HL-60 (cell line): ENCODE measurements around the gene KRT3.

Experiments
- DNase-seq, 2 experiments: peaks; one replicate each; pipeline ENCODE4 v3.0.0-alpha.2; 2010 to 2020; ENCODE audit warnings: low read depth in 1 of 2, low spot score in 1 of 2
- H3K27ac ChIP-seq: fragments of 250-450 bp; sonication (Bioruptor Pico); replicated peaks from 2 replicates; pipeline ENCODE4 v1.5.1; 2020; ENCODE audit warnings: mild to moderate bottlenecking, moderate library complexity
- H3K27me3 ChIP-seq: fragments of 250-450 bp; sonication (Bioruptor Pico); 2 replicates; pipeline ENCODE4 v1.5.1; 2021; ENCODE audit warnings: mild to moderate bottlenecking, moderate library complexity; ENCODE audit not compliant: insufficient read depth, poor library complexity, severe bottlenecking
- H3K4me3 ChIP-seq: replicated peaks from 2 replicates; pipeline ENCODE4 v1.5.1; 2011; ENCODE audit warnings: mild to moderate bottlenecking, control low read depth, low read length; ENCODE audit not compliant: insufficient read depth
- GABPA ChIP-seq: IDR thresholded peaks from 2 replicates; pipeline ENCODE4 v1.6.1; 2012; ENCODE audit warnings: low read depth
- POLR2AphosphoS5 ChIP-seq: IDR thresholded peaks from 2 replicates; pipeline ENCODE4 v1.6.1; 2012; ENCODE audit warnings: low read depth
- SPI1 ChIP-seq: IDR thresholded peaks from 2 replicates; pipeline ENCODE4 v1.6.1; 2012; ENCODE audit warnings: low read depth, mild to moderate bottlenecking, borderline replicate concordance
- TF ChIP-seq, protein P1 (sequence below): IDR thresholded peaks from one replicate; pipeline ENCODE4 v1.5.1; 2011; ENCODE audit warnings: low read length, control low read depth, inconsistent platforms; ENCODE audit not compliant: insufficient read depth
- TF ChIP-seq, protein P2 (sequence below): IDR thresholded peaks from 2 replicates; pipeline ENCODE4 v1.6.1; 2012; ENCODE audit warnings: low read depth; ENCODE audit not compliant: insufficient replicate concordance

The KRT3 gene

DNA sequence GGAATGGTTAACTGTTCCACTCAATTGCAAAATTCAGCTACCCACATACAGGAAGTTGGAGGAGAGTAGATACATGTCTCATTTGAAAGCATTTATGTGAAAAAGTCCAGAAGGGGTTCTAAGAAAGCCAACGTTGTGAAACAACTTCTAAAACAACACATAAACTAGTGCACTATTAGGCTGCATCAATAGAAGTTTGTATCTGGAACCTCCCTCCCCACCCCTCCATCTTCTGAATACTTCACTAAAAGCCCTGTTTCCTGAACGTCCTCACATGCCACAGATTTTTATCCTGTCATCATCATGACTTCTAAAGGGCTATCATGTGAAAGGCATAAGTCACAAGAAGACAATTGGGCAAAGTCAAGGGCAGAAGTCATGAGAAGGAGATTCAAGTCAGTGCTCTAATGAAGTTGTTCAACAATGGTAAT is 32.7 kb upstream of the KRT3 start:
- TF ChIP-seq POLR2AphosphoS5 (no peak), GABPA (no peak), SPI1 (no peak)
- TF ChIP-seq, protein P1, sequence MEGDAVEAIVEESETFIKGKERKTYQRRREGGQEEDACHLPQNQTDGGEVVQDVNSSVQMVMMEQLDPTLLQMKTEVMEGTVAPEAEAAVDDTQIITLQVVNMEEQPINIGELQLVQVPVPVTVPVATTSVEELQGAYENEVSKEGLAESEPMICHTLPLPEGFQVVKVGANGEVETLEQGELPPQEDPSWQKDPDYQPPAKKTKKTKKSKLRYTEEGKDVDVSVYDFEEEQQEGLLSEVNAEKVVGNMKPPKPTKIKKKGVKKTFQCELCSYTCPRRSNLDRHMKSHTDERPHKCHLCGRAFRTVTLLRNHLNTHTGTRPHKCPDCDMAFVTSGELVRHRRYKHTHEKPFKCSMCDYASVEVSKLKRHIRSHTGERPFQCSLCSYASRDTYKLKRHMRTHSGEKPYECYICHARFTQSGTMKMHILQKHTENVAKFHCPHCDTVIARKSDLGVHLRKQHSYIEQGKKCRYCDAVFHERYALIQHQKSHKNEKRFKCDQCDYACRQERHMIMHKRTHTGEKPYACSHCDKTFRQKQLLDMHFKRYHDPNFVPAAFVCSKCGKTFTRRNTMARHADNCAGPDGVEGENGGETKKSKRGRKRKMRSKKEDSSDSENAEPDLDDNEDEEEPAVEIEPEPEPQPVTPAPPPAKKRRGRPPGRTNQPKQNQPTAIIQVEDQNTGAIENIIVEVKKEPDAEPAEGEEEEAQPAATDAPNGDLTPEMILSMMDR, result no peak
- TF ChIP-seq, protein P2, sequence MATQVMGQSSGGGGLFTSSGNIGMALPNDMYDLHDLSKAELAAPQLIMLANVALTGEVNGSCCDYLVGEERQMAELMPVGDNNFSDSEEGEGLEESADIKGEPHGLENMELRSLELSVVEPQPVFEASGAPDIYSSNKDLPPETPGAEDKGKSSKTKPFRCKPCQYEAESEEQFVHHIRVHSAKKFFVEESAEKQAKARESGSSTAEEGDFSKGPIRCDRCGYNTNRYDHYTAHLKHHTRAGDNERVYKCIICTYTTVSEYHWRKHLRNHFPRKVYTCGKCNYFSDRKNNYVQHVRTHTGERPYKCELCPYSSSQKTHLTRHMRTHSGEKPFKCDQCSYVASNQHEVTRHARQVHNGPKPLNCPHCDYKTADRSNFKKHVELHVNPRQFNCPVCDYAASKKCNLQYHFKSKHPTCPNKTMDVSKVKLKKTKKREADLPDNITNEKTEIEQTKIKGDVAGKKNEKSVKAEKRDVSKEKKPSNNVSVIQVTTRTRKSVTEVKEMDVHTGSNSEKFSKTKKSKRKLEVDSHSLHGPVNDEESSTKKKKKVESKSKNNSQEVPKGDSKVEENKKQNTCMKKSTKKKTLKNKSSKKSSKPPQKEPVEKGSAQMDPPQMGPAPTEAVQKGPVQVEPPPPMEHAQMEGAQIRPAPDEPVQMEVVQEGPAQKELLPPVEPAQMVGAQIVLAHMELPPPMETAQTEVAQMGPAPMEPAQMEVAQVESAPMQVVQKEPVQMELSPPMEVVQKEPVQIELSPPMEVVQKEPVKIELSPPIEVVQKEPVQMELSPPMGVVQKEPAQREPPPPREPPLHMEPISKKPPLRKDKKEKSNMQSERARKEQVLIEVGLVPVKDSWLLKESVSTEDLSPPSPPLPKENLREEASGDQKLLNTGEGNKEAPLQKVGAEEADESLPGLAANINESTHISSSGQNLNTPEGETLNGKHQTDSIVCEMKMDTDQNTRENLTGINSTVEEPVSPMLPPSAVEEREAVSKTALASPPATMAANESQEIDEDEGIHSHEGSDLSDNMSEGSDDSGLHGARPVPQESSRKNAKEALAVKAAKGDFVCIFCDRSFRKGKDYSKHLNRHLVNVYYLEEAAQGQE, result no peak
- Histone ChIP-seq H3K27me3 (no peaks in the 10 kb centered on the region), H3K27ac (no peak overlapping the region), H3K4me3 (no peak overlapping the region)
- no peak for DNase-seq

DNA sequence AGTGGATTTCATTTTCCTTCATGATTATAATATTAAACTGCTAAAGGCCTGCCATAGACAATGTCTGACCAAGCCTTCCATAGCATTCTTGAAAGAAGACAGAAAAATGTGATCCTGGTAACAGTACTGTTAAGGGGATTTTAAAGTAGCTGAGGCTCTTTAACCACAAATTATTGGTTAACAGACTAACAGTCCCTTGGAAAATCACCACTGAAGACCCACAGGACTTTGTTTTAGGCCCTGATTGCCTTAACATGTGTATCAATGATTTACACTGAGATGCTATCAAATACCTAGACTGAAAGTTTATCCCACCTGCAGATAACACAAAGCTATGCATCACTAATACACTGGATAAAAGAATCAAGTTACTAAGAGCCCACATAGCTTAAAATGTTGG is 32.2 kb upstream of the KRT3 start:
- Histone ChIP-seq H3K27me3 (no peaks in the 10 kb centered on the region), H3K27ac (no peak overlapping the region), H3K4me3 (no peak overlapping the region)
- TF ChIP-seq, protein P1, result no peak
- TF ChIP-seq POLR2AphosphoS5 (no peak), GABPA (no peak), SPI1 (no peak)
- TF ChIP-seq, protein P2, result no peak
- no peak for DNase-seq

DNA sequence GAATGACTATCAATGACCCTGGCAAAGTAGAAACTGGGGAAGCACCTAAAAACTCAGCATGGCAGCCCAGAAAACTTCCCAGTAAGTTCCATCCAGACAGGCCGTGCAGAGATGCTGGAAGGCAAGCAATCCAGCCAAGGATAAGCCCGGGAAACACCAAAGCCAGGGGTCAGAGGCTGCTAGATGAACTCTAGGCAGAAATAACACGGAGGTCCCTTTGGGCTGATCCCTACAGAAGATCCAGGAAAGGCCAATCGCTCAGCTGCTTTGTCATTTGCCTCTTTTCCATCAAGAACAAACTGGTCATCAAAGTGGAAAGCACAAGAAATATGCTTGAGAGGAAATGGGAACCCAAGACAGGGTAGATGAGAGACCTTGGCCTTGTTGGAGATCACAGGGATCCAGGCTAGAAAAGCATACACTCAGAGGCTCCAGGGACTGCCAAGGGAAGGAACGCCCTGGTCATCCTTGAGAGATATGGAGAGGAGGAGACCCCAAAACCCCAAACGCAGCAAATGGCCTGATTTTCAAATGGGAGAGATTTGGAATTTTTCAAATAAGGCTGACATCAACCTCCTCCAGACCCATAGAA is 31.7 kb upstream of the KRT3 start:
- DNase-seq, result no peak
- TF ChIP-seq, protein P1, result no peak
- no peak for TF ChIP-seq POLR2AphosphoS5
- TF ChIP-seq SPI1, result no peak
- TF ChIP-seq GABPA, result no peak
- TF ChIP-seq, protein P2, result no peak
- no peaks in the 10 kb centered on the region for H3K27me3 ChIP-seq
- no peak overlapping the region for H3K4me3 ChIP-seq
- no peak overlapping the region for H3K27ac ChIP-seq
